HL-60/S4 (cell line): ENCODE results near the gene CTBS.
"Not testable (repeated sequence)": the region's sequence is repeated elsewhere in the genome, so short reads cannot be mapped to it uniquely, and the experiment has no call there.

Source experiments
- in situ Hi-C: fragments of 300-500 bp; cut with MboI; formaldehyde crosslinking; loops from 2 replicates; pipeline ENCODE4 v1.14.3; 2022; ENCODE audit warnings: low sequenced_read_pairs

Gene CTBS

DNA sequence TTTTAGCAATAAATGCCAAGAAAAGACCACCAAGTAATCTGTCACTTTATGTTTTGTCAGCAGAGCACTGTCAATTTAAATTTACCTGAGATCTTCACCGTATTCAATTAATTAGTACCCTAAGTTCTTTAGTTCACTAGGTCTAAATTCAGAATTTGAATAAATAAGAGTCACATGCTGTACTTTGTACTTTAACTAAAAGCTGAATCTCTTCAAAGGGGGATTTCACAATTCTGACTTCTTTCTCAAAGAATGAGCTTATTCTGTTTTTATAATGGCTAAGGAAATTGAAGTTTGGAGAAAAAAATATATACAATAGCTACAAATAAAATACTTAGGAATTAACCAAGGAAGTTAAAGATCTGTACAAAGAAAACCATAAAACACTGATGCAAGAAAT is 65.7 kb downstream of the CTBS start:
- in situ Hi-C loops: no loop called here

DNA sequence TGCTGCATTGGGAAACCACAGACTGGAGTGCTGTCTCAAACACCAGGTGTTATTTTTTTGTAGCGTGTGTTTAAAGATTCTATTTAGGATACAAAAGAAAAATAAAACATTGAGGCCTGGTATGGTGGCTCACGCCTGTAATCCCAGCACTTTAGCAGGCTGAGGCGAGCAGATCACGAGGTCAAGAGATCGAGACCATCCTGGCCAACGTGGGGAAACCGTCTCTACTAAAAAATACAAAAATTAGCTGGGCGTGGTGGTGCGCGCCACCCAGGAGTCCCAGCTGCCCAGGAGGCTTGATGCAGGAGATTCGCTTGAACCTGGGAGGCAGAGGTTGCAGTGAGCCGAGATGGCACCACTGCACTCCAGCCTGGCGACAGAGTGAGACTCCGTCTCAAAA is 66.4 kb downstream of the CTBS start:
- in situ Hi-C loops: not testable (repeated sequence)

DNA sequence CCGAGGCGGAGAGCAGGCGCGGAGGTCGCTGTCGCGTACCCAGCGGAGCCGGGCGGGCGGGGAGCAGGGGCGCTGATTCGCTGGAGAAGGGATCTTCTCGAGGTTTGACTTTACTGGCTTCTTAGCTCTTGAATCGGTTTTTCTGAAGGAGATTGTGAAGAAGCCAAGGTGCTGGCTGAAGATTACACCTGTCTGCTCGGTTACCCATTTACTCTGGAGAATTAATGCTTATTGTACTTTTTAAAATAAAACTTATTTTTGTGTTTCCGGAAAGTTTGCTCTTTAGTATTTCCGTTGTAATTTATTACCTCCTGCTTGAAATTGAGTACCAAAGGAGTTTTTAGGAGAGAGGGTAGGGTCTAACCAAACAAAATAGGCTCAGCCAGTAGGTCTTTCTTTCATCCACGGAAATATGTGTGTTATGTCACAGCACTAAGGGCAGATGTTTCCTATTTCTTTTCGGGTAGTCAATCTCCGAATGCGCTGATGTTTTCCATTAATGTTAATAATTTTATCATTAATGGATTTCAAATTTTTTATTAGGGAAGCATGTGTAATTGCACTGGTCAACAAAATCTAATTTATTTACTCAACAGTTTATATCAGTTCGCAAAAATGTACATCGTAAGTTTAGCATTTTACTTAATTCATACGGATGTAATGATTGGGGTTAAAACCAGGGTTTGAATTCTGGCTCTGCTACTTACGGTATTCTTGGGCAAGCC is 67.3 kb downstream of the CTBS start:
- in situ Hi-C loops: no loop called here

DNA sequence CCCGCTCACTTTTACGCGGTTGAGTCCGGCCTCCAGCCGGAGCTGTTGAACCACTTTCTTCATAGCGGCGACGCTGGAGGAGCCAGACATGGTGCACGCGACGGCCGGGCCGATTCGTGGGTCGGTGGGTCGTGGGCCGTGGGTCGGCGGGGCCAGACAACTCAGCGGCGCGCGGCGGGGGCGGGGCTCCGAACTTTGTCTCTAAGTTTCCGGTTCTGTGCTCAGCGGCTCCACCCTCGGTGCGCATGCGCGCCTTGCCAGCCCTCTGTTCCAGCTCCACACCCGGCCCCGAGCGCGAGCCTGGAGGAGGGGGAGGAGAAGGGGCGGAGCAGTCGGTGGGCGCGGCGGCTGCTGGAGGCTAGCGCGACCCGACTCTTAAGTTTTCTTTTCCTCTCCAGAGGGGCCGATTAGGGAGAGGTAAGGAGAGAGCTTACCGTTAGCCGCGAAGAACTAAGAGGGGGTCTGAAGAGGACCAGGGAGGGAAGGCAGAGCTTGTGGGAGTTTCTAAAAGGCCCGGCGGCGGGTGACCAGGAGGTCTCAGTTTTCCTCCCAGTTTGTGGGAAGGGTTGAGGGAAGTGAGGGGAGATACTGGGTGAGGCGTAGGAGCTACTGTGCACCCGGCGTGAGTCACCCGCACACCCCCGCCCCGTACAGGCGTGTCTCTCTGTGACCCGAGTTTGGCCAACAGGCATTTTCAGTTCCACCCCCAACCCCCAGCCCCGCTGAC is 68.1 kb downstream of the CTBS start, which contains the start of the genes GNG5 and SPATA1:
Gene GNG5 (minus strand): TSS at position 580 of the 727 bp plus-strand sequence. CDS start 490 bp downstream, at position 90.
Gene SPATA1 (plus strand): TSS at position 385 of the 727 bp plus-strand sequence. CDS start 9,974 bp downstream, outside the sequence.
- in situ Hi-C loops: no loop called here

DNA sequence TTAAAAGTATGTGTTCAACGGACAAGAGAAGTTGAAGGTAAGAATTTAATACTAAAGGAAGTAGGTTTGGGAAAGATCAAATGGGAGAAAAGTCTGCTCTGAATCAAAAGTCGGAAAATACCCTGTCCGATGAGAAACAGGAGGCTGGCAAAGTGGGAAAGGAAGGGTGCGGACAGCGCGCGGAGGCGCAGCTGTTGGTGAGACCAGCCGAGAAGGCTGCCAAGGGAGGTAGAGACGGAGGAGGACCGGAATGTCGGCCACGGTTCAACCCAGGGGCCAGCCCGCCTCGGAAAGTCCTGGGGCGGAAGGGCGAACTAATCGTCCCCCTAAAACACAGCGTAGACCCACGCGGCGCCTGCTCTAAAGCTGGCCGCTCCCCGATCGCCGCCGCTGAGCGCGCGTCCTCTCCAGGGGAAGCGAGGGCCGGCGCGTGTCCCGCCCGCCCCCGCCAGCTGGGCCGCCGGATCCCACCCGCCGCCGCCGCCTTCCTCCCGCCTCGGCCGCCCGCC is 68.7 kb downstream of the CTBS start:
- in situ Hi-C loops: no loop called here

DNA sequence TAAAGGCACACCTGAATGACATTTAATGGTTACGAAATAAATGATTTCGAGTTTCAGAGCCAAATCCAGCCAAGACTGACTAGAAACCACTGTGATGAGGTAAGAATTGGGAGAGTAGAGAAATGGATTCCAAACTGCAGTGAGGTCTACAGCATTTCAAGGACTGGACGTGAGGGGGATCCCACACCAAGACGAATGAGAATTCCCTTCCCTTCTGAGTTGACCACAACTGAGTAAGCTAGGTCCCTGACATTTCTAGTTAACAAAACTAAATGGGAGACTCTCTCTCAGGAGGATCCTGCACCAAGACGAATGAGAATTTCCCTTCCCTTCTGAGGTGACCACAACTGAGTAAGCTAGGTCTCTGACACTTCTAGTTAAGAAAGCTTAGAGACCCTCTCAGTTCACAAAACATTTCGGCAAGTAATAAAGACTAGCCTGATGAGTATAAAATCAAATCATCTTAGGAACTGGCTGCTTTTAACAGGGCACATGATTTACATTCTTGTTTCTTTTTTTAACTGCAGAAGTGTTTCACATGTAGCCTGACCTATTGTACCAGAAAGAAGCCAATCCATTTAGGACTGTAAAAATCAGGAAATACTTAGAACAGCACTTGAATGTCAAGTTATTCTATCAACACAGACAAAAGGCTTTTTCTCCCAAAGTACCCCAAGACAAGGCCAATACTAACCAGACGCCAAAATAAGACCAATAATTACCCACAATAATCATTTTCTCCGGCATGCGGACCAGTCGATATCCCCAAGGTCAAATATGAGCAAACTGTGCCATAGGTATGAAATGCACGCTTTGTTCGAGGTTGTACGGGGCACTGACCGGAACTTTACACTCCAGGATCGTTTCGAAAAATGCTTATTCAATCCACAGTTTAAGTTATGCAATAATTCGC is 69.4 kb downstream of the CTBS start:
- in situ Hi-C loops: no loop called here

DNA sequence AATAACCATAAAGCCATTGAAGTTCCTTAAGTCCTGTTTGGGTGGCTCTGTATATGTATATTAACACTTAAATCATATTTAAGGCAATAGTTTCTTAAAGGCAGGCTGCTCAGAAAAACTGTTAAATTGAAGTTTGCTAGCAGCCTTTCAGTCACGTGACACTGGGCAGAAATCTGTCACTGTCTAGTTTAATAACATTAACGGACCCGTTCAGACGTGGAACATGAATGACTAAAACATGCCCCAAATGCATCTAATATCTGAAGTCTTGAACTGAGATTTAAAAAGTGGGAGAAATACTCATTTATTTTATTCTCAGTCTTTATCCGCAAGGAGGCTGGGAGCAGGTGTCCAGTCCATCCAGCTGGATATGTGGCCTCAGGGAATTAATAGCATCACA is 71.3 kb downstream of the CTBS start:
- in situ Hi-C loops: no loop called here
